Psoas muscle (tissue), 8 donors: Measurements from ENCODE around the gene LACTBL1. TPM values are rescaled to one million over a fixed set of nuclear protein-coding genes. Genes with fewer than 3 reads are reported as not detected.

Source experiments
- ATAC-seq, 4 donors: fragments of 200-7000 bp; cut with Tn5 transposase; one replicate each; pipeline ENCODE4 v1.9.1; 2020; ENCODE audit warnings: moderate library complexity in 3 of 4, mild to moderate bottlenecking in 2 of 4
- DNase-seq, 2 donors: peaks; one replicate each; pipeline ENCODE4 v3.0.0-alpha.2; 2020
- H3K27ac ChIP-seq: fragments of 200-600 bp; one replicate; pipeline ENCODE4 v1.8.0; 2022
- H3K27me3 ChIP-seq, 3 donors: fragments of 200-600 bp in 1 of 3; one replicate each; pipeline versions ENCODE4 v1.6.1 to v1.8.0; 2013 to 2022; ENCODE audit warnings: low read length in 2 of 3, mild to moderate bottlenecking in 2 of 3, moderate library complexity in 1 of 3; ENCODE audit not compliant: insufficient read depth in 3 of 3
- H3K36me3 ChIP-seq, 2 donors: fragments of 200-600 bp in 1 of 2; one replicate each; pipeline versions ENCODE4 v1.6.1 to v1.8.0; 2013 to 2022; ENCODE audit warnings: low read depth in 1 of 2, mild to moderate bottlenecking in 1 of 2, moderate library complexity in 1 of 2; ENCODE audit not compliant: insufficient read depth in 1 of 2
- H3K4me1 ChIP-seq: fragments of 200-600 bp; one replicate; pipeline ENCODE4 v1.8.0; 2022
- H3K4me3 ChIP-seq: fragments of 200-600 bp; one replicate; pipeline ENCODE4 v1.8.0; 2022; ENCODE audit warnings: mild to moderate bottlenecking
- H3K9me3 ChIP-seq: fragments of 200-600 bp; one replicate; pipeline ENCODE4 v1.8.0; 2022
- WGBS, 3 donors: extraction: QIAGEN DNeasy Blood & Tissue Kit; methylation state at CpG; one replicate each; pipeline versions ENCODE4 v1.1.6 to v1.1.7; 2013; 5-methylcytosine and 5-hydroxymethylcytosine counted together
- intact Hi-C, 2 donors: fragments of 100-400 bp; cut with DNase I; formaldehyde crosslinking; loops; one replicate each; pipeline versions ENCODE4 v1.11.0 to v1.14.2; 2022
- polyA plus RNA-seq, 3 donors: library from polyadenylated mRNA; stranded (reverse); fragments of 200-250 nt; gene quantifications; one replicate each; pipeline ENCODE4 v1.2.3, GENCODE V29; 2013
- total RNA-seq, 4 donors: library from RNA; stranded (reverse); fragmentation: NEBNext Ultra II Directional in 2 of 4; extraction: Animal tissue kit (Norgen Biotek cat#: 25700) in 2 of 4; gene quantifications; one replicate each; pipeline versions ENCODE4 v1.2.1 to v1.2.4, GENCODE V29; 2021 to 2023
- TF ChIP-seq, protein P1 (sequence below): fragments of 200-600 bp; IDR thresholded peaks from one replicate; pipeline ENCODE4 v1.8.0; 2022; ENCODE audit warnings: antibody characterized with exemption
- donor health status: healthy with polysubstance abuse.
- donor health status: DM: no; HTN: no; CAD: no; lungs with moderate emphysema.
- donor health status: Bipolar disorder and iron deficiency.
- donor health status: healthy.
- donor health status: DM: yes; HTN: yes; CAD: no.
- donor health status: DM: no; HTN: no; CAD: no.
- donor health status: DM: no; HTN: no; CAD: no.
- donor health status: DM: yes; HTN: yes; CAD: no.

Gene LACTBL1
- total and polyA plus RNA-seq, 7 donors, result not detected

DNA sequence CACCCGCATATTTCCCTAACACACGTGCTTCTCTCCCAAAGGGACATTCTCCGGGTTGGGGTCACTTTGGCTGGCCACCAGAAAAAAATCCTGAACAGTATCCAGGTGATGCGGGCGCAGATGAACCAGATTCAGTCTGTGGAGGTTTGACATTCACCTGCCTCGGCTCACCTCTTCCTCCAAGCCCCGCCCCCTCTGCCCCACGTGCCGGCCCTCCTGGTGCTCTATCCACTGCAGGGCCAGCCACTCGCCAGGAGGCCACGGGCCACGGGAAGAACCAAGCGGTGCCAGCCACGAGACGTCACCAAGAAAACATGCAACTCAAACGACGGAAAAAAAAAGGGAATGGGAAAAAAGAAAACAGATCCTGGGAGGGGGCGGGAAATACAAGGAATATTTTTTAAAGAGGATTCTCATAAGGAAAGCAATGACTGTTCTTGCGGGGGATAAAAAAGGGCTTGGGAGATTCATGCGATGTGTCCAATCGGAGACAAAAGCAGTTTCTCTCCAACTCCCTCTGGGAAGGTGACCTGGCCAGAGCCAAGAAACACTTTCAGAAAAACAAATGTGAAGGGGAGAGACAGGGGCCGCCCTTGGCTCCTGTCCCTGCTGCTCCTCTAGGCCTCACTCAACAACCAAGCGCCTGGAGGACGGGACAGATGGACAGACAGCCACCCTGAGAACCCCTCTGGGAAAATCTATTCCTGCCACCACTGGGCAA, 59.1 kb downstream of the LACTBL1 start:
- TF ChIP-seq, protein P1, sequence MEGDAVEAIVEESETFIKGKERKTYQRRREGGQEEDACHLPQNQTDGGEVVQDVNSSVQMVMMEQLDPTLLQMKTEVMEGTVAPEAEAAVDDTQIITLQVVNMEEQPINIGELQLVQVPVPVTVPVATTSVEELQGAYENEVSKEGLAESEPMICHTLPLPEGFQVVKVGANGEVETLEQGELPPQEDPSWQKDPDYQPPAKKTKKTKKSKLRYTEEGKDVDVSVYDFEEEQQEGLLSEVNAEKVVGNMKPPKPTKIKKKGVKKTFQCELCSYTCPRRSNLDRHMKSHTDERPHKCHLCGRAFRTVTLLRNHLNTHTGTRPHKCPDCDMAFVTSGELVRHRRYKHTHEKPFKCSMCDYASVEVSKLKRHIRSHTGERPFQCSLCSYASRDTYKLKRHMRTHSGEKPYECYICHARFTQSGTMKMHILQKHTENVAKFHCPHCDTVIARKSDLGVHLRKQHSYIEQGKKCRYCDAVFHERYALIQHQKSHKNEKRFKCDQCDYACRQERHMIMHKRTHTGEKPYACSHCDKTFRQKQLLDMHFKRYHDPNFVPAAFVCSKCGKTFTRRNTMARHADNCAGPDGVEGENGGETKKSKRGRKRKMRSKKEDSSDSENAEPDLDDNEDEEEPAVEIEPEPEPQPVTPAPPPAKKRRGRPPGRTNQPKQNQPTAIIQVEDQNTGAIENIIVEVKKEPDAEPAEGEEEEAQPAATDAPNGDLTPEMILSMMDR, result no peak
- no peaks in the 10 kb centered on the region for H3K36me3 ChIP-seq
- DNase-seq, result no peak
- ATAC-seq, result no peak
- intact Hi-C loops, result no loop called here
- H3K27me3 ChIP-seq, result peaks cover 0 to 44% (median 16%) of the 10 kb centered on the region in 3 donors
- no peak overlapping the region for H3K27ac ChIP-seq
- H3K4me1 ChIP-seq, result no peaks in the 10 kb centered on the region
- 51 to 63% (median 51%) methylated on average over 24 of the region's 24 CpGs for WGBS, 3 donors
- no peak overlapping the region for H3K4me3 ChIP-seq
- H3K9me3 ChIP-seq, result no peaks in the 10 kb centered on the region

DNA sequence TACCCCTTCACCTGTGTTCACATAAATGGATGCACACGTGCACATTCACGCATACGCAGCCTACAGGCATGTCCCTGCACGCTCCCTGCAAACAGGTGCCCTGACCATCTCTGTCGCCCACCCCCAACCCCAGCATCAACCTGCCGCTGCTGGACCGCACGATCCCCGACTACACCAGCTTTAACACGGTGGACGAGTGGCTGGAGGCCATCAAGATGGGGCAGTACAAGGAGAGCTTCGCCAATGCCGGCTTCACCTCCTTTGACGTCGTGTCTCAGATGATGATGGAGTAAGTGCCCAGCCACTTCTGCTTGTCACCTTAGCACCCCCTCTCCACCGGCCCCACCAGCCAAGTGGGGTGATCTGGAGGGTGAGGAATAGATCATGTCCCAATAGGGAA, 60.4 kb downstream of the LACTBL1 start:
- no peaks in the 10 kb centered on the region for H3K9me3 ChIP-seq
- ATAC-seq (no peak), DNase-seq (no peak)
- H3K4me1 ChIP-seq, result no peaks in the 10 kb centered on the region
- no peaks in the 10 kb centered on the region for H3K36me3 ChIP-seq
- no peak overlapping the region for H3K27ac ChIP-seq
- TF ChIP-seq, protein P1, result no peak
- peaks cover 0 to 39% (median 14%) of the 10 kb centered on the region in 3 donors for H3K27me3 ChIP-seq
- WGBS, 3 donors, result 92% methylated on average over 16 of the region's 16 CpGs
- H3K4me3 ChIP-seq, result no peak overlapping the region
- intact Hi-C loops, result no loop called here

DNA sequence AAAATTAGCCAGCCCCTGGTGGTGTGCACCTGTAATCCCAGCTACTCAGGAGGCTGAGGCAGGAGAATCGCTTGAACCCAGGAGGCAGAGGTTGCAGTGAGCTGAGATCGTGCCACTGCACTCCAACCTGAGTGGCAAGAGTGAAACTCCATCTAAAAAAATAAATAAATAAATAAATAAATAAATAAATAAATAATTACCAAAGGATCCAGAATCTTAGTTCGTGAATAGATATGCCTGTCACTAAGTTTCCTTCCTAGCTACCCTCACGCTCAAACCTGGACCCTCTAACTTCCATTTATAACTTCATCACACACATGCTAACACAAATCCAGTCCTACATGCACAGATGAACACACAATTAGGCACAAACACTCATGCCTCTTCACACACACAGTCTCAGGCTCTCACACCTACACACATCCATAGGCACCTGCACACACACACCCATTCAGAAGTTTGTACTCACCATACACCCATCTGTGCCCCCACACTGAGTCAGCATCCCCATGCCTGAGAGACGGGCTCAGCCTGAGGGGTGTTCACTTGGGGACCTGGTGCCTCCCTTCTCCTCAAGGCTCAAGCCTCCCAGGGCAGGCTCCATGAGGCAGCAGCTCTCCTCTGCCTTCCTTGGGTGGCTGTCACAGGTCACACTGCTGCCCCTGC, 61.5 kb downstream of the LACTBL1 start:
- intact Hi-C loops, result no loop called here
- Histone ChIP-seq H3K36me3 (no peaks in the 10 kb centered on the region), H3K4me3 (no peak overlapping the region), H3K27ac (no peak overlapping the region), H3K9me3 (no peaks in the 10 kb centered on the region), H3K27me3 (peaks cover 0 to 33% (median 6%) of the 10 kb centered on the region in 3 donors), H3K4me1 (no peaks in the 10 kb centered on the region)
- DNase-seq, result no peak
- 93 to 94% (median 94%) methylated on average over 5 of the region's 5 CpGs for WGBS, 3 donors
- TF ChIP-seq, protein P1, result no peak
- no peak for ATAC-seq

DNA sequence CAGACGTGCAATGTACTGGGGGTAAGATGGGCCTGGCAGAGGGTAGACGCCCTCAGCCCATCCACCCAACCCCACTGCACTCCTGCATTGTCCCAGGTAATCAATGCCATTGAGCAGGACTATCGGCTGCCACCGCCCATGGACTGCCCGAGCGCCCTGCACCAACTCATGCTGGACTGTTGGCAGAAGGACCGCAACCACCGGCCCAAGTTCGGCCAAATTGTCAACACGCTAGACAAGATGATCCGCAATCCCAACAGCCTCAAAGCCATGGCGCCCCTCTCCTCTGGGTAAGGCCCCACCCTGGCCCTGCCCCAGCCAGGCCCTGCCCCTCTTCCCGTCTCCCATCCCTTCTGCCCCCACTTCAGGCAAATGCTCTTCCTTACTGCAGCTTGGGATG, 62.4 kb downstream of the LACTBL1 start:
- ATAC-seq, result no peak
- no peak for DNase-seq
- no peaks in the 10 kb centered on the region for H3K36me3 ChIP-seq

More for the DNA sequence above, 62.4 kb downstream of the LACTBL1 start:
- H3K27me3 ChIP-seq, result peaks cover 0 to 25% (median 4%) of the 10 kb centered on the region in 3 donors
- no peak overlapping the region for H3K27ac ChIP-seq
- TF ChIP-seq, protein P1, result no peak
- intact Hi-C loops, result no loop called here
- H3K9me3 ChIP-seq, result no peaks in the 10 kb centered on the region
- no peaks in the 10 kb centered on the region for H3K4me1 ChIP-seq
- WGBS, 3 donors, result 92 to 98% (median 94%) methylated on average over 13 of the region's 13 CpGs
- no peak overlapping the region for H3K4me3 ChIP-seq
